Breast epithelium (tissue), 4 donors: ENCODE results near the gene TNIP2. TPM values are rescaled to one million over a fixed set of nuclear protein-coding genes. Genes with fewer than 3 reads are reported as not detected.

Source experiments
- DNase-seq, 2 donors: peaks; one replicate each; pipeline ENCODE4 v3.0.0-alpha.2; 2019; ENCODE audit warnings: low spot score in 2 of 2
- H3K27ac ChIP-seq, 2 donors: fragments of 200-600 bp; sonication (generic) in 1 of 2; one replicate each; pipeline ENCODE4 v1.5.1; 2016 to 2019; ENCODE audit warnings: mild to moderate bottlenecking in 1 of 2
- H3K27me3 ChIP-seq, 2 donors: fragments of 200-600 bp; sonication (generic) in 1 of 2; one replicate each; pipeline versions ENCODE4 v1.5.1 to v1.6.0; 2017 to 2019; ENCODE audit warnings: control low read depth in 1 of 2, mild to moderate bottlenecking in 1 of 2
- H3K36me3 ChIP-seq: fragments of 200-600 bp; one replicate; pipeline ENCODE4 v1.5.1; 2019
- H3K4me1 ChIP-seq, 2 donors: fragments of 200-600 bp; sonication (generic); one replicate each; pipeline ENCODE4 v1.5.1; 2016 to 2019; ENCODE audit warnings: control low read depth in 1 of 2
- H3K4me3 ChIP-seq, 3 donors: fragments of 200-600 bp; sonication (generic); 1 replicate in 2 of 3; 2 replicates in 1 of 3; pipeline ENCODE4 v1.5.1; 2016 to 2019; ENCODE audit warnings: mild to moderate bottlenecking in 3 of 3, moderate library complexity in 2 of 3
- H3K9me3 ChIP-seq, 2 donors: fragments of 200-600 bp; sonication (generic) in 1 of 2; one replicate each; pipeline ENCODE4 v1.5.1; 2016 to 2019; ENCODE audit warnings: control low read depth in 1 of 2
- CTCF ChIP-seq, 3 donors: fragments of 450-650 bp; IDR thresholded peaks; one replicate each; pipeline ENCODE4 v1.5.1; 2016 to 2017; ENCODE audit warnings: antibody characterized with exemption in 3 of 3, mild to moderate bottlenecking in 3 of 3, moderate library complexity in 3 of 3
- POLR2A ChIP-seq: fragments of 450-650 bp; IDR thresholded peaks from one replicate; pipeline ENCODE4 v1.6.1; 2016; ENCODE audit warnings: antibody characterized with exemption, mild to moderate bottlenecking, moderate library complexity
- POLR2AphosphoS5 ChIP-seq, 3 donors: sonication (generic); formaldehyde crosslinking; IDR thresholded peaks; one replicate each; pipeline ENCODE4 v1.6.1; 2017; ENCODE audit warnings: antibody characterized with exemption in 3 of 3
- intact Hi-C: fragments of 100-400 bp; cut with DNase I; formaldehyde crosslinking; loops from one replicate; pipeline ENCODE4 v1.15.1; 2023; ENCODE audit warnings: low total_unique reads
- total RNA-seq, 3 donors: library from RNA; depleted of rRNA; stranded (reverse); fragments of >200 nt; gene quantifications; one replicate each; pipeline ENCODE4 v1.1.0, GENCODE V29; 2016

Gene TNIP2
- total RNA-seq, 3 donors from 2014 or later: 46.4 to 73.4 (median 64.2) TPM

GRCh38 chr4:2694691-2695090 is 61.4 kb downstream of the TNIP2 start:
- Histone ChIP-seq H3K27ac (no peak overlapping the region), H3K4me1 (no peaks in the 10 kb centered on the region), H3K4me3 (no peak overlapping the region), H3K27me3 (no peaks in the 10 kb centered on the region), H3K36me3 (peaks cover 4% of the 10 kb centered on the region), H3K9me3 (no peaks in the 10 kb centered on the region)
- peak in 1 of 3 donors; percentile 10 for TF ChIP-seq POLR2AphosphoS5 (IDR thresholded peaks at IDR 0.05)
- TF ChIP-seq POLR2A: no peak
- intact Hi-C loops: no loop called here
- DNase-seq: no peak

GRCh38 chr4:2691952-2692435 is 64.1 kb downstream of the TNIP2 start:
- Histone ChIP-seq H3K36me3 (peaks cover 4% of the 10 kb centered on the region), H3K9me3 (no peaks in the 10 kb centered on the region), H3K4me3 (no peak overlapping the region), H3K27ac (no peak overlapping the region), H3K27me3 (no peaks in the 10 kb centered on the region), H3K4me1 (no peaks in the 10 kb centered on the region)
- no peak for DNase-seq
- intact Hi-C loops: no loop called here
- TF ChIP-seq CTCF (IDR thresholded peaks at IDR 0.05) (no peak), POLR2A (no peak), POLR2AphosphoS5 (IDR thresholded peaks at IDR 0.05) (no peak)

Other genes with a start within 250 kb of the TNIP2 start
- 10 to 100 TPM; 24.5 to 26.5 (median 24.7) TPM for gene FAM193A, start 219.7 kb downstream of the TNIP2 start, total RNA-seq
- gene SH3BP2, start 36.7 kb upstream of the TNIP2 start, total RNA-seq: 10 to 100 TPM; 40.5 to 74.8 (median 59.3) TPM
- 100 to 1,000 TPM; 161 to 193 (median 181) TPM for gene ADD1, start 87.5 kb upstream of the TNIP2 start, total RNA-seq
- gene NOP14, start 207.1 kb upstream of the TNIP2 start, total RNA-seq: 10 to 100 TPM; 21.2 to 33.1 (median 23.4) TPM
- gene GRK4, start 207.2 kb upstream of the TNIP2 start, total RNA-seq: 1 to 10 TPM; 3.8 to 6.9 (median 5.8) TPM